H4 (cell line): ENCODE results near the gene HUWE1. TPM values are rescaled to one million over a fixed set of nuclear protein-coding genes. Genes with fewer than 3 reads are reported as not detected.

ENCODE experiments used
- DNase-seq: peaks from one replicate; pipeline ENCODE4 v3.0.0-alpha.2; 2015; ENCODE audit warnings: low spot score
- total RNA-seq: library from RNA; depleted of rRNA; stranded (reverse); fragments of >200 nt; shearing (Covaris generic); gene quantifications from 2 replicates; pipeline ENCODE4 v1.2.3, GENCODE V29; 2014

The HUWE1 gene
- total RNA-seq, 1 experiment from 2014 or later, result 63.2 TPM

GRCh38 chrX:53688300-53688699 lies 1.8 kb upstream of the HUWE1 start:
- no peak for DNase-seq

DNA sequence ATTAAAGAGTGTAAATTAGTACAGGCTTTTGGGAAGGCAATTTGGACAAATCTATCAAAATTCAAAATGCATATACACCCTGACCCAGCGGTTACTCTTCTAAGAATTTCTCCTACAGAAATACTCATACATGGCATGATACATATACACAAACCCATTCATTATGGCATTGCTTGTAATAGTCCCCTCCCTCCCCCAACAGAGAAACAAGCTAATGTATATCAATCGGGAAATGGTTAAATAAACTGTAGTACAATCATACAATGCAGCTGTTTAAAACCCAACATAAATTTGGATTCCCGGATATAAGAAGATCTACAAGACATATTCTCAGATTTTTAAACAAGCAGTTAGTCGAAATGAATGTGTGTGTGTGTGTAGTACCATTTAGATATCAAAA lies 808 bp downstream of the HUWE1 start:
- no peak for DNase-seq

DNA sequence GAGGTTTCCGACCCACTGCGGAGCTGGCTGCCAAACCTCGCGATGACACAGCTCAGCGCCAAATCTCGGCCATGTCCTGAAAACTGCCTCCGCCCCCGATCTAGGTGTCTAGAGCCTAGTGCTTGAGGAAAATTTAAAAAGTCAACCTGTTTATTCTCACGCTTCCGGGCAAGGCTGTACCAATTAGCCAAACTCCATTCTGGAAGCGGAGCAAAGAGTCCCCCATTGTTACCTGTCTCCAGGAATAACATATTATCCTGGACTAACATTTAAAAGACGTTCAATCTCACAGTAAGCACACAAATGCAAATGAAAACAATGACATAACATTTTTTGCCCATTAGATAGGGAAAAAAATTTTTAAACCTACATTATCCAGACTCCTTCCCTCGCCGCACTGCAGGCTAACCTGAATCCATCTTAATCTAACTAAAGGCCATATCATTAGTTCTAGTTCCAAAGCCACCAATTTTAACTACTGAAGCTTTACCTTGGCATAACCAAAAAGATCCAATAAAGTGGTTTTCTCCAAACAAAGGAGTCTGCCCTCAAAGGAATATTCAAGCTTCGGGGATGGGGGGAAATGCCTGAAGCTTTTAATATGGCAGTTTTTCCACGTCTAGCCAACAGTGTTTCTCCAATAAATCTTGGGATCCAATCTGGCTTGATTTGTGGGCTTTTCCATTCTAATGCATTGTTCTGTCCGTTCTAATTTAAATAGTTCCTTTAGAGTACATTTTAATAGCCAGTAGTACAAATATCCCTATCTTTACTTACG lies 1.9 kb downstream of the HUWE1 start:
- no peak for DNase-seq

GRCh38 chrX:53683556-53684414 lies 2.7 kb downstream of the HUWE1 start:
- peak; percentile 99 for DNase-seq

DNA sequence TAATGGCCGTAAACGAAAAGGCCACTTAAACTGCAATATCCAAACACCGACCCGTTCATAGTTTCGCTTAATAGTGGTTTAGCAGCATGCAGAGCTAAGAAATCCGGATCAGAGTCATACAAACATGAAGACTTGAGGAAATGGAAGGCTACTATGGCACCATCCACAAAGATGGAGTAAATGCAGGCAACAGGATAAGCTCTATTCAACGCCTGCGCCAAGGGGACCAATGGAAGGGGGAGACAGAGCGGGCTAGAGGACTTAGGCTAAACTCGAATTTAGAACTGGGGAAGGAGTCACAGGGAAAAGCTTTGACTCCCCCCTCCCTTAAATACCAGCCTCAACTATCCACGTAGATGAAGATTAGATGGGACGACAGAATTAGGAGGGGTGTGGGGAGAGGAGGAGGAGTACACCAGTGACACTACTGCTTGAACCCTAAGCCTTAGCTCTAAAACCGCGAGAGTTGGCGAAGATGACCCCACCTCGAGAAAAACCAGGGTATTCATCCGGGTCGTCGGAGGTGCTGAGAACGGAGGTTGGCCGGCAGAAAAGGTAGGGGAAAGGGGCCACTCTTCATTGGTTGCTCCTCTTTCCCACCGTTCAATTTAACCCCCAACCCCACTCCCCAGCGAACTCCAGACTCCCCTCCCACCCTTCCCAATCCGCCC lies 3.5 kb downstream of the HUWE1 start:
- DNase-seq, result peak; percentile 27

GRCh38 chrX:53681661-53682060 lies 4.9 kb downstream of the HUWE1 start:
- no peak for DNase-seq

DNA sequence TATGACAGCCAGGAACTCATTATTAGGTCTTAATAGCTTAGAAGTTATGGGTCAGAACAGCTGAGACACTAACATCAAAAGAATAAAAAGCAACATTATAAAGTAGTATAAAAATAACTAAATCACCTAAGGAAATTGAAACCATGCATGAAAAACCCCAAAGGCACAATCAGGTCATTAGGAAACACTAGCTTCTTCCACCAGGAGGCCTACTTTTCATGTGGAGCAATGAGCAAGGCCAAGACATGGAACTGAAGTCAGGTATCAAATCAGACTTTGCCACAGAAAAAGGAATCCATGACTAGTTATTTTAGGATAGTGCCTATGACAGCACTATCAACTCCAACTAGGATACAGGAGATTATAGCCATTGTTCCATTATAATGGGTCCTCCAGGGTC lies 7.9 kb downstream of the HUWE1 start:
- peak; percentile 5 for DNase-seq

GRCh38 chrX:53677286-53677685 lies 9.2 kb downstream of the HUWE1 start:
- no peak for DNase-seq

- DNase-seq, result no peak
These were observed 11.9 kb downstream of the HUWE1 start for GRCh38 chrX:53674581-53674980.

DNA sequence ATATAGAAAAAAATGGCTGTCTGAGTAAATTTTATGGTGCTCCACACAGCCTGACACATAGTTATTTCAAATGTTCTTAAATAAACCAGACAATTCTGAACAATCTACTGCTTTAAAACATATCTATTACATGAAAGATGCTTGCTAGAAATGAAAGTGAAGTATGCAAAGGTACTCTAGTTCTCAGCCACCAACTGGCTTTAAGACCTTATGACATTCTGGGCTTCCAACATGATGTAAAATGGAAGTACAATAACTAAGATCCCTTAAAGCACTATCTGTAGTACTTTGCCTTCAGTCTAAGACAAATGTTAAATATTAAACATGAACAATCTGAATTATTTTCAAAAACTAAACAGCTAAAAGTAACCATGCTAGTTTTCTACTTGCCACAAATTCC lies 17.3 kb downstream of the HUWE1 start:
- no peak for DNase-seq

- no peak for DNase-seq
These were observed 20.3 kb downstream of the HUWE1 start for GRCh38 chrX:53666171-53666570.

- DNase-seq, result no peak
These were observed 26.5 kb downstream of the HUWE1 start for GRCh38 chrX:53660004-53660403.

- DNase-seq, result no peak
These were observed 27.5 kb downstream of the HUWE1 start for GRCh38 chrX:53659039-53659438.

DNA sequence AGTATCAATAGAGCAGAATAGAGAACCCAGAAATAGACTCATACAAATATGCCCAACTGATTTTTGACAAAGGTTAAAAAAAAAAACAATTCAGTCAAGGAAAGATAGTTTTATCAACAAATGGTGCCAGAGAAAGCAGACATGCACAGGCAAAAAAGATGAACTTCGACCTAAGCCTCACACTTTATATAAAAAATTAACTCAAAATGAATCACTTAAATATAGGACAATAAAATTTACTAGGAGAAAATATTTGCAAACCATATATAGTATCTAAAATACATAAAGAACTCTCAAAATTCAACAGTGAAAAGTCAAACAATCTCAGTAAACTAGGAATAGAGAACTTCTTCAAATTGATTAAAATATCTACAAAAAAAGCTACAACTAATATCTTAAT lies 29.7 kb downstream of the HUWE1 start:
- no peak for DNase-seq

DNA sequence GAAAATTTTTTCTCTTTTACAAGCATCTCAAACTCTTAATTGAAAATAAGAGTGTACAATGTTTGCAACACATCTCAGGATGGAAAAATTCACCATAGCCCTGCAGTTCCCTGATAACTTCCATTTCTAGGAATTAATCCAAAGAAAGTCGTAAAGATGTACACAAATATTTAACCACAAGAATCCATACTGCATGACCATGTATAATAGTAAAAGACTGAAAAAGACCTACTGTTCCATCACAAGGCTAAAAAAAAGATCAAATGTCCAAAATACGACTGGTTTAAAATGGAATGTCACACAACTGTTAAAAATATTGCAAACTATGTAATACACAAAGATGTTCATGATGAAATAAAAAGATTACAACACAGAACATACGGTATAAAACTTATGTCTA lies 32.1 kb downstream of the HUWE1 start:
- DNase-seq, result no peak

DNA sequence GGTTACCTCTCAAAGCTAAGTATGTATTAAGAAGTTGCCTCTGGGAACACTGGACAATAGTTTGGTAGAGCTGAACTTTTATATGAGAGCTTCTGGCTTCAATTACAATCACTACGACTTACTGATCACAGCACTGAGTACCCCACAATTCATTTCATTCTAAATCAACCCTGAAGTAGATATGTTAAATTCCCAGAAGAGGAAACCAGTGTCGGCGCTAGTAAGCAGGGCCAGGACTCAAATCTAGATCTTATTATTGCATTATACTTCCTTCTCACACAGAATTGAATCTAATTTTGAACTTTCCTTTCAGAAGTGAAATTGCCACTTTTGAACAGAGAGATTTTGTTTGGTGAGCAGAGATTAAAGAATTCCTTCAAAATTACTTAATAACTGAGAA lies 41.8 kb downstream of the HUWE1 start:
- DNase-seq, result no peak

GRCh38 chrX:53642337-53642736 lies 44.2 kb downstream of the HUWE1 start:
- DNase-seq, result no peak

- no peak for DNase-seq
These were observed 47.3 kb downstream of the HUWE1 start for GRCh38 chrX:53639257-53639656.

GRCh38 chrX:53637479-53637878 lies 49.0 kb downstream of the HUWE1 start:
- DNase-seq, result no peak

- no peak for DNase-seq
These were observed 55.4 kb downstream of the HUWE1 start for GRCh38 chrX:53631156-53631555.

GRCh38 chrX:53630261-53630660 lies 56.3 kb downstream of the HUWE1 start:
- no peak for DNase-seq

DNA sequence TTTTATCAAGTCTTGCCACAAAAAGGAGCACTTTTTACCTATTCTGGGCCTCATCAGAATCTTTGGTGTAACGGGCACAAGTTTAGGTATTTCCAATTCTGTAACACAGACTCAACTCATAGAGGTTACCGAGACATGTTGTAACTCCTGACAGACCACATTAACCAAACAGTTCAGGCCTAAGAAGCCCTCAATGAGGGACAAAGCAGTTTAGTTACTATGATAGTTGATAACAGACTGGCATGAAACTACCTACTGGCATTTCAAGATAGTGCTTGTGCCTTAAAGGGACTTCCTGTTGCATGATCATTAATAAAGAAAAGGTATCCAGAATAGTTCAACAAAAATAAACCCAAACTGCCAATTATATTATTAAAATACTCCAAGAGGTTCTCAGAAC lies 64.1 kb downstream of the HUWE1 start:
- DNase-seq, result no peak
